HG02885 (cell line): Measurements from ENCODE around the gene SLC4A8.
A peak's percentile ranks its signal among the peaks of the same experiment; 100 is the strongest.

Experiments
- ATAC-seq: cut with Tn5 transposase; IDR thresholded peaks from one replicate; pipeline ENCODE4 v1.9.1; 2021; ENCODE audit warnings: mild to moderate bottlenecking; ENCODE audit not compliant: unreplicated experiment, poor library complexity

SLC4A8 gene

GRCh38 chr12:51424662-51425539 is at the start of gene SLC4A8:
SLC4A8 (plus strand) TSS chr12:51424831; CDS start chr12:51424988, 157 bp downstream.
- ATAC-seq: peak; percentile 93

- ATAC-seq: no peak
Observed at GRCh38 chr12:51374856-51375255, 49.8 kb upstream of the SLC4A8 start.

- no peak for ATAC-seq
Observed at GRCh38 chr12:51377099-51377984, 47.3 kb upstream of the SLC4A8 start.

- ATAC-seq: no peak
Observed at GRCh38 chr12:51378749-51379148, 45.9 kb upstream of the SLC4A8 start.

GRCh38 chr12:51379571-51379970 is 45.1 kb upstream of the SLC4A8 start:
- ATAC-seq: no peak

- ATAC-seq: no peak
Observed at GRCh38 chr12:51381226-51382079, 43.2 kb upstream of the SLC4A8 start.

- no peak for ATAC-seq
Observed at GRCh38 chr12:51382173-51382572, 42.5 kb upstream of the SLC4A8 start.

- ATAC-seq: no peak
Observed at GRCh38 chr12:51383269-51383905, 41.2 kb upstream of the SLC4A8 start.

GRCh38 chr12:51386351-51386750 is 38.3 kb upstream of the SLC4A8 start:
- no peak for ATAC-seq

- no peak for ATAC-seq
Observed at GRCh38 chr12:51388069-51388799, 36.4 kb upstream of the SLC4A8 start.

GRCh38 chr12:51388846-51389245 is 35.8 kb upstream of the SLC4A8 start:
- ATAC-seq: no peak

GRCh38 chr12:51389302-51389999 is 35.2 kb upstream of the SLC4A8 start:
- no peak for ATAC-seq

GRCh38 chr12:51390457-51390856 is 34.2 kb upstream of the SLC4A8 start:
- ATAC-seq: no peak

- ATAC-seq: peak; percentile 12
Observed at GRCh38 chr12:51390891-51391282, 33.7 kb upstream of the SLC4A8 start.

GRCh38 chr12:51391283-51392123 is 33.1 kb upstream of the SLC4A8 start, which contains the start of gene GALNT6:
GALNT6 (minus strand) TSS chr12:51391406; CDS start chr12:51379781, 11,625 bp downstream.
- ATAC-seq: peak; percentile 56

GRCh38 chr12:51392556-51393237 is 31.9 kb upstream of the SLC4A8 start:
- ATAC-seq: peak; percentile 31
